Right lung (tissue), 5 donors: ENCODE results near the gene SNAPC2. TPM values are rescaled to one million over a fixed set of nuclear protein-coding genes. Genes with fewer than 3 reads are reported as not detected.

ENCODE experiments used
- DNase-seq, 2 donors: peaks; one replicate each; pipeline ENCODE4 v3.0.0-alpha.2; 2013
- polyA plus RNA-seq, 5 donors: library from polyadenylated mRNA; unstranded; fragments of 120-200 nt; gene quantifications; one replicate each; pipeline versions ENCODE4 v1.2.1 to v1.2.3, GENCODE V29; 2013; ENCODE audit warnings: inconsistent platforms in 1 of 5, low replicate concordance in 1 of 5; ENCODE audit not compliant: insufficient read length in 5 of 5, insufficient read depth in 1 of 5

The SNAPC2 gene
- polyA plus RNA-seq, 5 donors: 9.2 to 24.0 (median 15.5) TPM

GRCh38 chr19:7965921-7966665, 46.0 kb downstream of the SNAPC2 start:
- DNase-seq: no peak

- DNase-seq: no peak
Observed at GRCh38 chr19:7968008-7968795, 48.1 kb downstream of the SNAPC2 start.

- no peak for DNase-seq
Observed at GRCh38 chr19:7968796-7969554, 48.8 kb downstream of the SNAPC2 start.

- no peak for DNase-seq
Observed at GRCh38 chr19:7969555-7969939, 49.4 kb downstream of the SNAPC2 start.

- no peak for DNase-seq
Observed at GRCh38 chr19:7970716-7971448, 50.7 kb downstream of the SNAPC2 start.

GRCh38 chr19:7971553-7972520, 51.7 kb downstream of the SNAPC2 start:
- no peak for DNase-seq

Other genes with a start within 250 kb of the SNAPC2 start
- gene MCEMP1, start 243.2 kb upstream of the SNAPC2 start, polyA plus RNA-seq: 1 to 10 TPM in 1 of 5 donors, under 1 TPM in 4; 0.25 to 1.1 (median 0.63) TPM
- 10 to 100 TPM; 27.3 to 64.9 (median 34.7) TPM for gene TRAPPC5, start 239.5 kb upstream of the SNAPC2 start, polyA plus RNA-seq
- gene FCER2, start 218.2 kb upstream of the SNAPC2 start, polyA plus RNA-seq: under 1 TPM; 0.11 to 0.67 (median 0.31) TPM
- gene CLEC4G, start 188.2 kb upstream of the SNAPC2 start, polyA plus RNA-seq: under 1 TPM in 3 of 5 donors, not detected in 2; 0.25 to 0.31 (median 0.28) TPM
- gene CD209, start 172.8 kb upstream of the SNAPC2 start, polyA plus RNA-seq: 1 to 10 TPM; 2.1 to 3.3 (median 3.3) TPM
- 1 to 10 TPM in 3 of 5 donors, under 1 TPM in 2; 0.85 to 2.3 (median 1.4) TPM for gene CLEC4M, start 157.1 kb upstream of the SNAPC2 start, polyA plus RNA-seq
- gene EVI5L, start 90.1 kb upstream of the SNAPC2 start, polyA plus RNA-seq: 10 to 100 TPM; 10.9 to 17.6 (median 12.6) TPM
- 10 to 100 TPM in 3 of 5 donors, 1 to 10 TPM in 2; 6.5 to 16.9 (median 11.2) TPM for gene PRR36, start 45.9 kb upstream of the SNAPC2 start, polyA plus RNA-seq
- 1 to 10 TPM; 3.9 to 5.0 (median 4.2) TPM for gene LRRC8E, start 31.8 kb upstream of the SNAPC2 start, polyA plus RNA-seq
- gene MAP2K7, start 16.5 kb upstream of the SNAPC2 start, polyA plus RNA-seq: 10 to 100 TPM; 22.2 to 36.8 (median 29.5) TPM
- under 1 TPM in 2 of 5 donors, not detected in 3; 0.23 to 0.39 TPM for gene TGFBR3L, start 5.5 kb upstream of the SNAPC2 start, polyA plus RNA-seq
- gene CTXN1, start 5.8 kb downstream of the SNAPC2 start, polyA plus RNA-seq: 10 to 100 TPM in 2 of 5 donors, 1 to 10 TPM in 3; 5.0 to 22.3 (median 7.2) TPM
- gene TIMM44, start 23.3 kb downstream of the SNAPC2 start, polyA plus RNA-seq: 10 to 100 TPM; 32.7 to 55.9 (median 43.7) TPM
- 10 to 100 TPM; 61.2 to 70.9 (median 66.1) TPM for gene ELAVL1, start 85.3 kb downstream of the SNAPC2 start, polyA plus RNA-seq
- under 1 TPM in 4 of 5 donors, not detected in 1; 0.36 to 0.65 (median 0.41) TPM for gene CCL25, start 132.4 kb downstream of the SNAPC2 start, polyA plus RNA-seq
- gene FBN3, start 229.3 kb downstream of the SNAPC2 start, polyA plus RNA-seq: 10 to 100 TPM; 52.4 to 74.3 (median 54.0) TPM